ENCODE data around the gene HTATSF1.

- no peak for TF ChIP-seq HMG20B (CRISPR knock-in tag; IDR thresholded peaks at IDR 0.05)
- no peak for TF ChIP-seq XRCC5 (IDR thresholded peaks at IDR 0.05; ENCODE audit: low read depth, low read length)
- no peak for TF ChIP-seq ATF3 (IDR thresholded peaks at IDR 0.05)
- TF ChIP-seq ATF3 (CRISPR knock-in tag; conservative IDR thresholded peaks at IDR 0.05), result no peak
- no peak for TF ChIP-seq ZNF280B (CRISPR knock-in tag; IDR thresholded peaks at IDR 0.05)
- TF ChIP-seq CTCF (IDR thresholded peaks at IDR 0.05 in 2 of 3, conservative IDR thresholded peaks at IDR 0.05 in 1 of 3; ENCODE audit: insufficient read depth in 2 of 3, low read depth in 1 of 3, low read length in 3 of 3), result no peak
- no peak for TF ChIP-seq SREBF1 (IDR thresholded peaks at IDR 0.05; ENCODE audit: borderline replicate concordance, low read depth, low read length)
- TF ChIP-seq BRF2 (IDR thresholded peaks at IDR 0.05; ENCODE audit: borderline replicate concordance, insufficient read depth, insufficient read length), result no peak
- TF ChIP-seq SAFB2 (IDR thresholded peaks at IDR 0.05; ENCODE audit: borderline replicate concordance, low read depth, low read length, severe bottlenecking), result no peak
- TF ChIP-seq SIN3A (IDR thresholded peaks at IDR 0.05; ENCODE audit: borderline replicate concordance in 2 of 2, control insufficient read depth in 1 of 2, low read depth in 2 of 2, low read length in 2 of 2), result no peak
Observed at GRCh38 chrX:136447968-136448367, 49.4 kb upstream of the HTATSF1 start.

Measured in K562 (cell line).